ENCODE data around the gene CUEDC2.

DNA sequence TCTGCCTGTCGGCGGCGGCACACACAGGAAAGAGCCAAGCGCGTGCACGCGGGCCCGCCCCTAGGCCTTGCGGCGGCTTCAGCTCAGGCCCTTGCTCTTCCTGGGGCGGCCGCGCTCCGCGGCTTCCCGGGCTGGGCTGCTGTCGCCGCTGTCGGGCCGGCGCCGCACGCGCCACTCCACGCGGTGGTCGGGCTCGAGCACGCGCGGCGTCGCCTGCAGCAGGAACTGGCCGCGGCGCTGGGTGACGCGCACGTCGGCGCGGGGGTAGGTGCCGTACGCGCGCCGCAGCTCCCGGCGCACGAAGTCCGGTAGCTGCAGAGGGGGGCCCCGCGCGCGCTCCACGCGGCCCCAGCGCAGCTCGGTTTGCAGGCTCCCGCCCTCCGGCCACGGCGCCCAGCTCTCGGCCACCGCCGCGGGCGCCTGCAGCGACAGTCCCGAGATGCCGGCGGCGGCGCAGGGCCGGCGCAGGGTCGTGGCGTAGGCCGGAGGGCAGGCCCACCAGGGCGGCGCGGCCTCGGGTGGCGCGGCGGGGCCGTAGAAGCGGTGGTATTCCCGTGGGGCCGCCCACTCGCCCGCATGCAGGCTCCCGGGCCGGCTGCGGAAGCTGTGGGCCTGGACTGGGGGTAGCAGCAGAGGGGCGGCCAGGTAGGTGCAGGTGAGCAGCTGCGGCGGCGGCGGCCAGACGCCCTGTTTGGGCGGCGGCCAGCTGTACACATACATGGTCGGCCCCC is 18.2 kb upstream of the CUEDC2 start:
- TF ChIP-seq, protein P1, sequence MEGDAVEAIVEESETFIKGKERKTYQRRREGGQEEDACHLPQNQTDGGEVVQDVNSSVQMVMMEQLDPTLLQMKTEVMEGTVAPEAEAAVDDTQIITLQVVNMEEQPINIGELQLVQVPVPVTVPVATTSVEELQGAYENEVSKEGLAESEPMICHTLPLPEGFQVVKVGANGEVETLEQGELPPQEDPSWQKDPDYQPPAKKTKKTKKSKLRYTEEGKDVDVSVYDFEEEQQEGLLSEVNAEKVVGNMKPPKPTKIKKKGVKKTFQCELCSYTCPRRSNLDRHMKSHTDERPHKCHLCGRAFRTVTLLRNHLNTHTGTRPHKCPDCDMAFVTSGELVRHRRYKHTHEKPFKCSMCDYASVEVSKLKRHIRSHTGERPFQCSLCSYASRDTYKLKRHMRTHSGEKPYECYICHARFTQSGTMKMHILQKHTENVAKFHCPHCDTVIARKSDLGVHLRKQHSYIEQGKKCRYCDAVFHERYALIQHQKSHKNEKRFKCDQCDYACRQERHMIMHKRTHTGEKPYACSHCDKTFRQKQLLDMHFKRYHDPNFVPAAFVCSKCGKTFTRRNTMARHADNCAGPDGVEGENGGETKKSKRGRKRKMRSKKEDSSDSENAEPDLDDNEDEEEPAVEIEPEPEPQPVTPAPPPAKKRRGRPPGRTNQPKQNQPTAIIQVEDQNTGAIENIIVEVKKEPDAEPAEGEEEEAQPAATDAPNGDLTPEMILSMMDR (conservative IDR thresholded peaks at IDR 0.05 in 1 of 2, IDR thresholded peaks at IDR 0.05 in 1 of 2; ENCODE audit: low read depth in 1 of 2, low read length in 2 of 2), result no peak
- TF ChIP-seq EZH2 (IDR thresholded peaks at IDR 0.05; ENCODE audit: low read length, missing control alignments), result no peak

All from fibroblast of lung (primary cell).